Spinal cord (tissue), 10 donors: ENCODE data around the gene BICD1. TPM values are rescaled to one million over a fixed set of nuclear protein-coding genes. Genes with fewer than 3 reads are reported as not detected.

Experiments used
- DNase-seq, 6 donors: peaks; one replicate each; pipeline versions ENCODE4 v3.0.0 to v3.0.0-alpha.2; 2013 to 2015; ENCODE audit warnings: low spot score in 6 of 6, low read depth in 4 of 6
- H3K27ac ChIP-seq: one replicate; pipeline ENCODE4 v1.5.1; 2013; ENCODE audit warnings: low read depth, low read length, control low read depth
- H3K27me3 ChIP-seq: one replicate; pipeline ENCODE4 v1.6.1; 2013; ENCODE audit warnings: low read length; ENCODE audit not compliant: control insufficient read depth, insufficient read depth
- H3K36me3 ChIP-seq: one replicate; pipeline ENCODE4 v1.6.1; 2013; ENCODE audit warnings: low read length; ENCODE audit not compliant: control insufficient read depth, insufficient read depth
- H3K4me1 ChIP-seq: one replicate; pipeline ENCODE4 v1.6.1; 2013; ENCODE audit warnings: low read length; ENCODE audit not compliant: control insufficient read depth, insufficient read depth
- H3K4me3 ChIP-seq: one replicate; pipeline ENCODE4 v1.5.1; 2013; ENCODE audit warnings: low read depth, low read length, control low read depth
- H3K9me3 ChIP-seq: one replicate; pipeline ENCODE4 v1.6.1; 2013; ENCODE audit warnings: low read length; ENCODE audit not compliant: control insufficient read depth, insufficient read depth
- WGBS: methylation state at CpG from one replicate; pipeline ENCODE4 v1.1.5; 2013; ENCODE audit warnings: missing lambda C conversion rate; ENCODE audit not compliant: insufficient coverage; 5-methylcytosine and 5-hydroxymethylcytosine counted together
- polyA plus RNA-seq, 2 donors: library from polyadenylated mRNA; unstranded; fragments of 120-200 nt; gene quantifications; one replicate each; pipeline ENCODE4 v1.2.1, GENCODE V29; 2013; ENCODE audit not compliant: insufficient read length in 2 of 2
- total RNA-seq, 2 donors: library from RNA; depleted of rRNA in 1 of 2; stranded (reverse); fragments of 120-200 nt in 1 of 2; fragments of >200 nt in 1 of 2; gene quantifications; one replicate each; pipeline versions ENCODE4 v1.2.3 to v1.2.4, GENCODE V29; 2013 to 2014
- donor health status: healthy.

The BICD1 gene
- total and polyA plus RNA-seq, 4 donors = 19.5 to 51.0 (median 28.6) TPM

DNA sequence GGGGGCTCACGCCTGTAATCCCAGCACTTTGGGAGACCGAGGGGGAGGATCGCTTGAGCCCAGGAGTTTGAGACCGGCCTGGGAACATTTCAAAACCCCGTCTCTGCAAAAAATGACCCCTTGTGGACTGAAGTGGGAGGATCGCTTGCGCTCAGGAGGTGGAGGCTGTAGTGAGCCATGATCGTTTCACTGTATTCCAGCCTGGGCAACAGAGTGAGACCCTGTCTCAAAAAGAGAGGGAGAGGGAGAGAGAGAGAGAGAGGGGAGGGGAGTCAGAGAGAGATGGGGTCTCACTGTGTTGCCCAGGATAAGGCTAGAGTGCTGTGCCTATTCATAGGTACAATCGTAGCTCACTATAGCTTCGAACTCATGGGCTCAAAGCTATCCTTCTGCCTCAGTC, 295.5 kb downstream of the BICD1 start:
- DNase-seq = no peak
- Histone ChIP-seq H3K27me3 (peaks cover 17% of the 10 kb centered on the region), H3K9me3 (no peaks in the 10 kb centered on the region), H3K4me1 (peaks cover 18% of the 10 kb centered on the region), H3K4me3 (no peak overlapping the region), H3K36me3 (no peaks in the 10 kb centered on the region), H3K27ac (no peak overlapping the region)
- 98% methylated on average over 8 of the region's 10 CpGs for WGBS

DNA sequence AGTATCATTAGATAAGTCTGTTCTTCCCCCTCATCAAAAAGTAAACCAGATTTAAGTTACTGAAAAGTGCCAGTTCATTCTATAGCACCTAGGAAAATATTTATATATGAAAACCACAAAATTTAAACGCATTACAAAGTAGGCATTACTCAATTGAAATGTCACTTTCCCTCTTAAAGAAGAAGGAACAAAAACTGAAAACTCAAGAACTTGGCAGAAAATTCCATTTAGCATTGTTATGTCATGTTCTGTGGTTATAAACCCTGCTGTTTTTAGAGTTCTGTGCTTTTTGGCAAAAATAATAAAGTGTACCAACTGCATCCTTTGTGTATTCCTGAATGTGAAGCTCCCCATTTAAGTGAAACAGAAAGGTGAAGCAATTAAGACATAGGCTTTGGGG, 296.3 kb downstream of the BICD1 start:
- no peak for DNase-seq
- Histone ChIP-seq H3K27me3 (peaks cover 17% of the 10 kb centered on the region), H3K36me3 (no peaks in the 10 kb centered on the region), H3K4me1 (peaks cover 16% of the 10 kb centered on the region), H3K27ac (no peak overlapping the region), H3K4me3 (no peak overlapping the region), H3K9me3 (no peaks in the 10 kb centered on the region)
- no CpG with 5 or more reads among the region's 1 CpG for WGBS

DNA sequence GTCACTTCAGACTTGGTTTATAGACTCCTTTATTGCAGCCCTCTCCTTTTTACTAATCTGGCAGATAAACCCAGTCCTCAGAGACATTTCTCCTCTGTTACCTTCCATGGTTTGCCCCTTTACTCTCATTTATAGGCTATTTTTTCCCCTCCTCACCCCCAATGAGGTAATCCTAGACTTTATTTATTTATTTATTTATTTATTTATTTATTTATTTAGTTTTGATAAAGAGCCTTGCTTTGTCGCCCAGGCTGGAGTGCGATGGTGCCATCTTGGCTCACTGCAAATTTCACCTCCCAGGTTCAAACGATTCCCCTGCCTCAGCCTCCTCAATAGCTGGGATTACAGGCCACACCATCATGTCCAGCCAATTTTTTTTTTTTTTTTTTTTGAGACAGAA, 301.1 kb downstream of the BICD1 start:
- no peaks in the 10 kb centered on the region for H3K4me1 ChIP-seq
- H3K9me3 ChIP-seq = no peaks in the 10 kb centered on the region
- no peak overlapping the region for H3K27ac ChIP-seq
- H3K4me3 ChIP-seq = no peak overlapping the region
- 90% methylated on average over 2 of the region's 3 CpGs for WGBS
- no peak for DNase-seq
- no peaks in the 10 kb centered on the region for H3K36me3 ChIP-seq
- H3K27me3 ChIP-seq = no peaks in the 10 kb centered on the region

DNA sequence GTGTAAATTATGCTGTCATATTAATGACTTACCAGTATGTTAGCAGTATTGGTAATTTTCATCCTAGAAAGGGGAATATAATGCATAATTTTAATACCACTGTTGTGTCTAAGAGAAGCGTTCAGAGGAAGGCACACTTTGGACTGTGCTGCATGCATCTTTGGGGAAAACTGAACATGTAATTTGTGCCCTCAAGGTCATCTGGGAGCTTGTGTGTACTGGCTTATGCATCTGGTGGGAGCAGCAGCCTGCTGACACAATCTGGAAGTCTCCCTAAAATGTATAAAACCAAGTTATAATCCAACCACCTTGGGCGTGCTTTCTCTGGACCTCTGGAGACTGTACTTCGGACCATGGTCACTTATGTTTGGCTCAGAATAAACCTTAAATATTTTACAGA, 306.8 kb downstream of the BICD1 start:
- H3K27me3 ChIP-seq = no peaks in the 10 kb centered on the region
- no peaks in the 10 kb centered on the region for H3K36me3 ChIP-seq
- H3K9me3 ChIP-seq = no peaks in the 10 kb centered on the region
- no peaks in the 10 kb centered on the region for H3K4me1 ChIP-seq
- no peak overlapping the region for H3K27ac ChIP-seq
- no CpG with 5 or more reads among the region's 3 CpGs for WGBS
- DNase-seq = no peak
- H3K4me3 ChIP-seq = no peak overlapping the region

DNA sequence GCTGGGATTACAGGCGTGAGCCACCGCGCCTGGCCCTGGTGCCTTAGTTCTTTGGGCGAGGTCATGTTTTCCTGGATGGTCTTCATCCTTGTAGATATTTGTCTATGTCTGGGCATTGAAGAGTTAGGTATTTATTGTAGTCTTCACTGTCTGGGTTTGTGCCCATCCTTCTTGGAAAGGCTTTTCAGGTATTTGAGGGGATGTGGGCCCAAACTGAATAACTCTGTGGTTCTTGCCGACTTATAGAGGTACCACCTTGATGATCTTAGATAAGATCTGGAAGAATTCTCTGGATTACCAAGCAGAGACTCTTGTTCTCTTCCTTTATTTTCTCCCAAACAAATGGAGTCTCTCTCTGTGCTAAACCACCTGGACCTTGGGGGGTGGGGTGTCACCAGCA, 311.6 kb downstream of the BICD1 start:
- H3K4me3 ChIP-seq = no peak overlapping the region
- H3K36me3 ChIP-seq = no peaks in the 10 kb centered on the region
- H3K27me3 ChIP-seq = no peaks in the 10 kb centered on the region
- WGBS = 100% methylated on average over 1 of the region's 5 CpGs
- no peak for DNase-seq
- H3K4me1 ChIP-seq = peaks cover 15% of the 10 kb centered on the region
- no peaks in the 10 kb centered on the region for H3K9me3 ChIP-seq
- H3K27ac ChIP-seq = no peak overlapping the region

DNA sequence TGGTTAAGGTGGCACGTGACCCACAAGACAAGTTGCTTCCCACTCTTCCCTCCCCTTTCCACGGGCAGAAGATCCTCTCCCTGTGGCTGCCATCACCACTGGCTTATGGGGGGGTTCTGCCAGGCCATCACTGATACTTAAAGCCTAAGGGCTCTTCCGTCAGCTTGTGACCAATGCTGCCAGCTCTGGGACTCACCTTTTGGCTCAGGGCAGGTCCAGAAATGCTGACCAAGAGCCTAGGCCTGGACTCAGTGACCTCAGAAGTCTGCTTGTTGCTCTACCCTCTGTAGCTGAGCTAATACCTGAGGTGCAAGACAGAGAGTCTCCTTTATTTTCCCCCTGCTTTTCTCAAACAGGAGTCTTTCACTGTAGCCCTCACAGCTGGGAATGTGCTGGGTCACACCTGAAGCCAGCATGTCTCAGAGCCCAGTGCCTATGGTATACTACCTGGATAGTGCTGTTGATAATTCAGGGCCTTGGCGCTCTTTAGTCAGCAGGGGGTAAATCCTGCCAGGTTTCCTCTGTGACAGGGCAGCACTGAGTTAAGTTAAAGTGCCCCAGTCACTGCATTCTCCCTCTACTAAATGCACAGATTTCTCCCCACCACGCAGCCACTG, 312.4 kb downstream of the BICD1 start:
- H3K27ac ChIP-seq = no peak overlapping the region
- no peaks in the 10 kb centered on the region for H3K9me3 ChIP-seq
- no peaks in the 10 kb centered on the region for H3K27me3 ChIP-seq
- no peak overlapping the region for H3K4me3 ChIP-seq
- H3K36me3 ChIP-seq = no peaks in the 10 kb centered on the region
- DNase-seq = no peak
- peaks cover 15% of the 10 kb centered on the region for H3K4me1 ChIP-seq
- 39% methylated on average over 3 of the region's 5 CpGs for WGBS

DNA sequence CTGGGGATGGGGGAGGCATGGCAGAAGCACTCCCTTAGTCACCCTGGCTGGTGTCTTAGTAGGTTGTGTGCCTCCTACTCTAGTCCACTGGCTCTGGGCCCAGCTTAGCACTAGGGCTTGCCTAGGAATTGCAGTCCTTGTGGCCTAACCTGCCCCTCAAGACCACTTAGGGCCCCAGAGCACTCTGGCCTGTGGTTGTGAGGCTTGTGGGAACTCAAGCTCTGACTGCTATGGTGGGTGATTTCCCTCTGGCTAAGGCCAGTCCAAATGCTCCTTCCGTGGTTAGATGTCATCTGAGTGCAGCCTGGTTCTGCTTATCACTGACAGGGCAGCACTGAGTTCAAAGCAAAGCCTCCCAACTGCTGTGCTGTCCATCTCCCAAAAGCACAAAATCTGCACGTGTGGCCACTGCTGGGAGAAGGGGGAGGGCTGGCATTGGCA, 312.9 kb downstream of the BICD1 start:
- H3K4me3 ChIP-seq = no peak overlapping the region
- DNase-seq = no peak
- peaks cover 15% of the 10 kb centered on the region for H3K4me1 ChIP-seq
- H3K27me3 ChIP-seq = no peaks in the 10 kb centered on the region
- 63% methylated on average over 1 of the region's 2 CpGs for WGBS
- H3K36me3 ChIP-seq = no peaks in the 10 kb centered on the region
- H3K9me3 ChIP-seq = no peaks in the 10 kb centered on the region
- no peak overlapping the region for H3K27ac ChIP-seq

DNA sequence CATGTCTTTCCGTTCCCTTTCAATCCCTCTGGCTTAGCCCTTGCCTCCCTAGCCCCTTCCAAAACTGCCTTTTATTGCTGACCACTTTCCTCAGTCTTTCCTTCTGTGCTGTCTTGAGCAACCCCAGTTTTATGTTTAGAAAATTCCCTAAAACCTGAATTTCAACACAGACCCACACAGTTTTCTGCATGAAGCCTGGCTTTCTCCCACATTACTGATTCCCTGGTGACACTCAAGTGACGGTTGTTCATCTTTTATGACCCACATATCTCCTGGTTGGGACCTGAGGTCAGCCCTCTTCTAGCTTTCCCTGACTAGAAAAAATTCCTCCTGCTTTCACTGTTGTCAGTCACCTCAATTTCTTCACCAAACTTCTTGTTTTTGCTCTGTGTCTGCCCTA, 313.7 kb downstream of the BICD1 start:
- peaks cover 15% of the 10 kb centered on the region for H3K4me1 ChIP-seq
- peak overlapping the region; percentile 57 for H3K27ac ChIP-seq
- no peaks in the 10 kb centered on the region for H3K27me3 ChIP-seq
- no peak overlapping the region for H3K4me3 ChIP-seq
- no peak for DNase-seq
- no peaks in the 10 kb centered on the region for H3K36me3 ChIP-seq
- no peaks in the 10 kb centered on the region for H3K9me3 ChIP-seq
- 76% methylated on average over 2 of the region's 2 CpGs for WGBS

DNA sequence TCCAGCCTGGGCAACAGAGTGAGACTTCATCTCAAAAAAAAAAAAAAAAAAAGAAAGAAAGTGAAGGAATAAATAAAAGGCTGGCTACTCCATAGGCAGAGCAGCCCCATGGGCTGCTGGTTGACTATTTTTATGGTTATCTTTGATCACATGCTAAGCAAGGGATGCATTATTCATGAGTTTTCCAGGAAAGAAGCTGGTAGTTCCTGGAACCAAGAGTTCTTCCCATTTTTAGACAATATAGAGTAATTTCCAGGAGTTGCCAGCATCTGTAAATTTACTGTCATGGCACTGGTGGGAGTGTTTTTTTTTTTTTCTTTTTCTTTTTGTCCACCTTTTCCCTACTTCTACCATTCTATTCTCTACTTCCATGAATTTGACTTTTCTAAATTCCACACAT, 316.9 kb downstream of the BICD1 start:
- no peak overlapping the region for H3K4me3 ChIP-seq
- no peaks in the 10 kb centered on the region for H3K27me3 ChIP-seq
- no peaks in the 10 kb centered on the region for H3K9me3 ChIP-seq
- H3K27ac ChIP-seq = no peak overlapping the region
- DNase-seq = no peak
- peaks cover 14% of the 10 kb centered on the region for H3K4me1 ChIP-seq
- no peaks in the 10 kb centered on the region for H3K36me3 ChIP-seq

DNA sequence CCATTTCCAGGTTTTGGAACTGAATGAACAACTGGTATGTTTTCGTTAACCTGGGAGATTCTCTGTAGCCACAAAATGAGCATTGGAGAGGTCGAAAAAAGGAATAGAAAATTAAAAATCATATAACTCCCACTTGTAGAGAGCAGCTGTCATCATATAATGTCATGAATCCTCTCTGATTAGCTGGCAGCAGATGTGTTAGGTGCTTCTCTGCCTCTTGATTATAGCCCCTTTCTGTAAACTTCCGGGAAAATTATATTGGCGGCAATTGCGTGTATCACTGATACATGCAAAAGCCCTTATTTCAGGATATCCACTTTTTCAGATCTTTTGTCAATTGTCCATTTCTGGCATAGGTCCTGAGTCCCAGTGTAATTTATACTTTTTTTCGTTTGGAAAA, 324.4 kb downstream of the BICD1 start:
- 85% methylated on average over 3 of the region's 6 CpGs for WGBS
- H3K9me3 ChIP-seq = peaks cover 4% of the 10 kb centered on the region
- H3K36me3 ChIP-seq = no peaks in the 10 kb centered on the region
- H3K27me3 ChIP-seq = no peaks in the 10 kb centered on the region
- no peaks in the 10 kb centered on the region for H3K4me1 ChIP-seq
- no peak for DNase-seq
- no peak overlapping the region for H3K27ac ChIP-seq
- H3K4me3 ChIP-seq = no peak overlapping the region
